Stimulated activated CD4-positive, alpha-beta T cell treated with anti-CD3 and anti-CD28 coated beads, Interleukin-4, amount 100 ng/mL, for 1 hour (primary cell): ENCODE data around the gene IPMK.
"Not testable (repeated sequence)": the region's sequence is repeated elsewhere in the genome, so short reads cannot be mapped to it uniquely, and the experiment has no call there.

ENCODE experiments used
- DNase-seq: peaks from one replicate; pipeline ENCODE4 v3.0.0-alpha.2; 2020

The IPMK gene

GRCh38 chr10:58266826-58267712, 625 bp downstream of the IPMK start:
- DNase-seq, result peak; percentile 25

- DNase-seq, result no peak
Observed at GRCh38 chr10:58266003-58266825, 1.5 kb downstream of the IPMK start.

GRCh38 chr10:58265249-58265648, 2.4 kb downstream of the IPMK start:
- DNase-seq, result no peak

GRCh38 chr10:58264780-58265179, 2.9 kb downstream of the IPMK start:
- DNase-seq, result no peak

- no peak for DNase-seq
Observed at GRCh38 chr10:58262766-58263165, 4.9 kb downstream of the IPMK start.

- DNase-seq, result no peak
Observed at GRCh38 chr10:58260334-58260733, 7.4 kb downstream of the IPMK start.

- no peak for DNase-seq
Observed at GRCh38 chr10:58258977-58259692, 8.6 kb downstream of the IPMK start.

- DNase-seq, result not testable (repeated sequence)
Observed at GRCh38 chr10:58256013-58256780, 11.5 kb downstream of the IPMK start.

GRCh38 chr10:58254644-58255043, 13.1 kb downstream of the IPMK start:
- no peak for DNase-seq

GRCh38 chr10:58253184-58253583, 14.5 kb downstream of the IPMK start:
- DNase-seq, result no peak

- DNase-seq, result not testable (repeated sequence)
Observed at GRCh38 chr10:58244666-58245065, 23.0 kb downstream of the IPMK start.

- not testable (repeated sequence) for DNase-seq
Observed at GRCh38 chr10:58244242-58244641, 23.5 kb downstream of the IPMK start.

GRCh38 chr10:58243801-58244200, 23.9 kb downstream of the IPMK start:
- DNase-seq, result not testable (repeated sequence)

GRCh38 chr10:58243269-58243668, 24.4 kb downstream of the IPMK start:
- no peak for DNase-seq

- no peak for DNase-seq
Observed at GRCh38 chr10:58241346-58241745, 26.3 kb downstream of the IPMK start.

GRCh38 chr10:58240531-58240930, 27.2 kb downstream of the IPMK start:
- DNase-seq, result no peak

- no peak for DNase-seq
Observed at GRCh38 chr10:58239561-58240169, 28.0 kb downstream of the IPMK start.

GRCh38 chr10:58237014-58237834, 30.5 kb downstream of the IPMK start:
- no peak for DNase-seq

GRCh38 chr10:58229856-58230255, 37.8 kb downstream of the IPMK start:
- DNase-seq, result not testable (repeated sequence)

GRCh38 chr10:58225654-58226053, 42.0 kb downstream of the IPMK start:
- no peak for DNase-seq
